Measurements from ENCODE around the gene KCNA2.

The KCNA2 gene

GRCh38 chr1:110647254-110647891 is 41.2 kb upstream of the KCNA2 start (continued):
- no peak for TF ChIP-seq GLI4 (tag by site-specific recombination; IDR thresholded peaks at IDR 0.05)
- TF ChIP-seq, protein P1, sequence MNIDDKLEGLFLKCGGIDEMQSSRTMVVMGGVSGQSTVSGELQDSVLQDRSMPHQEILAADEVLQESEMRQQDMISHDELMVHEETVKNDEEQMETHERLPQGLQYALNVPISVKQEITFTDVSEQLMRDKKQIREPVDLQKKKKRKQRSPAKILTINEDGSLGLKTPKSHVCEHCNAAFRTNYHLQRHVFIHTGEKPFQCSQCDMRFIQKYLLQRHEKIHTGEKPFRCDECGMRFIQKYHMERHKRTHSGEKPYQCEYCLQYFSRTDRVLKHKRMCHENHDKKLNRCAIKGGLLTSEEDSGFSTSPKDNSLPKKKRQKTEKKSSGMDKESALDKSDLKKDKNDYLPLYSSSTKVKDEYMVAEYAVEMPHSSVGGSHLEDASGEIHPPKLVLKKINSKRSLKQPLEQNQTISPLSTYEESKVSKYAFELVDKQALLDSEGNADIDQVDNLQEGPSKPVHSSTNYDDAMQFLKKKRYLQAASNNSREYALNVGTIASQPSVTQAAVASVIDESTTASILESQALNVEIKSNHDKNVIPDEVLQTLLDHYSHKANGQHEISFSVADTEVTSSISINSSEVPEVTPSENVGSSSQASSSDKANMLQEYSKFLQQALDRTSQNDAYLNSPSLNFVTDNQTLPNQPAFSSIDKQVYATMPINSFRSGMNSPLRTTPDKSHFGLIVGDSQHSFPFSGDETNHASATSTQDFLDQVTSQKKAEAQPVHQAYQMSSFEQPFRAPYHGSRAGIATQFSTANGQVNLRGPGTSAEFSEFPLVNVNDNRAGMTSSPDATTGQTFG (tag by site-specific recombination; IDR thresholded peaks at IDR 0.05; ENCODE audit: borderline replicate concordance) = no peak
- TF ChIP-seq ZNF423 (tag by site-specific recombination; IDR thresholded peaks at IDR 0.05) = no peak
- no peak for TF ChIP-seq YY2 (tag by site-specific recombination; IDR thresholded peaks at IDR 0.05)
- TF ChIP-seq, protein P2, sequence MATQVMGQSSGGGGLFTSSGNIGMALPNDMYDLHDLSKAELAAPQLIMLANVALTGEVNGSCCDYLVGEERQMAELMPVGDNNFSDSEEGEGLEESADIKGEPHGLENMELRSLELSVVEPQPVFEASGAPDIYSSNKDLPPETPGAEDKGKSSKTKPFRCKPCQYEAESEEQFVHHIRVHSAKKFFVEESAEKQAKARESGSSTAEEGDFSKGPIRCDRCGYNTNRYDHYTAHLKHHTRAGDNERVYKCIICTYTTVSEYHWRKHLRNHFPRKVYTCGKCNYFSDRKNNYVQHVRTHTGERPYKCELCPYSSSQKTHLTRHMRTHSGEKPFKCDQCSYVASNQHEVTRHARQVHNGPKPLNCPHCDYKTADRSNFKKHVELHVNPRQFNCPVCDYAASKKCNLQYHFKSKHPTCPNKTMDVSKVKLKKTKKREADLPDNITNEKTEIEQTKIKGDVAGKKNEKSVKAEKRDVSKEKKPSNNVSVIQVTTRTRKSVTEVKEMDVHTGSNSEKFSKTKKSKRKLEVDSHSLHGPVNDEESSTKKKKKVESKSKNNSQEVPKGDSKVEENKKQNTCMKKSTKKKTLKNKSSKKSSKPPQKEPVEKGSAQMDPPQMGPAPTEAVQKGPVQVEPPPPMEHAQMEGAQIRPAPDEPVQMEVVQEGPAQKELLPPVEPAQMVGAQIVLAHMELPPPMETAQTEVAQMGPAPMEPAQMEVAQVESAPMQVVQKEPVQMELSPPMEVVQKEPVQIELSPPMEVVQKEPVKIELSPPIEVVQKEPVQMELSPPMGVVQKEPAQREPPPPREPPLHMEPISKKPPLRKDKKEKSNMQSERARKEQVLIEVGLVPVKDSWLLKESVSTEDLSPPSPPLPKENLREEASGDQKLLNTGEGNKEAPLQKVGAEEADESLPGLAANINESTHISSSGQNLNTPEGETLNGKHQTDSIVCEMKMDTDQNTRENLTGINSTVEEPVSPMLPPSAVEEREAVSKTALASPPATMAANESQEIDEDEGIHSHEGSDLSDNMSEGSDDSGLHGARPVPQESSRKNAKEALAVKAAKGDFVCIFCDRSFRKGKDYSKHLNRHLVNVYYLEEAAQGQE (tag by site-specific recombination; IDR thresholded peaks at IDR 0.05) = peak; percentile 29; the same call in 1 of the 2 replicates
- peak; percentile 95 for TF ChIP-seq HIC1 (tag by site-specific recombination; IDR thresholded peaks at IDR 0.05)
- peak; percentile 37 for TF ChIP-seq SETDB1 (IDR thresholded peaks at IDR 0.05; ENCODE audit: insufficient read length, low read length)
- TF ChIP-seq, protein P3, sequence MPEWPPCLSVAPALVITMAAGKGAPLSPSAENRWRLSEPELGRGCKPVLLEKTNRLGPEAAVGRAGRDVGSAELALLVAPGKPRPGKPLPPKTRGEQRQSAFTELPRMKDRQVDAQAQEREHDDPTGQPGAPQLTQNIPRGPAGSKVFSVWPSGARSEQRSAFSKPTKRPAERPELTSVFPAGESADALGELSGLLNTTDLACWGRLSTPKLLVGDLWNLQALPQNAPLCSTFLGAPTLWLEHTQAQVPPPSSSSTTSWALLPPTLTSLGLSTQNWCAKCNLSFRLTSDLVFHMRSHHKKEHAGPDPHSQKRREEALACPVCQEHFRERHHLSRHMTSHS (tag by site-specific recombination; IDR thresholded peaks at IDR 0.05) = peak; percentile 90
- TF ChIP-seq ZNF335 (tag by site-specific recombination; conservative IDR thresholded peaks at IDR 0.05) = peak; percentile 47
- TF ChIP-seq ZNF132 (tag by site-specific recombination; IDR thresholded peaks at IDR 0.05; ENCODE audit: borderline replicate concordance) = no peak
- no peak for TF ChIP-seq ZNF610 (tag by site-specific recombination; IDR thresholded peaks at IDR 0.05; ENCODE audit: borderline replicate concordance)
- TF ChIP-seq ZNF362 (tag by site-specific recombination; IDR thresholded peaks at IDR 0.05) = 0 out of 2 replicates have a peak, but pooled peaks have one; percentile 55
- TF ChIP-seq OSR2 (tag by site-specific recombination; IDR thresholded peaks at IDR 0.05) = peak; percentile 100
- TF ChIP-seq, protein P4, sequence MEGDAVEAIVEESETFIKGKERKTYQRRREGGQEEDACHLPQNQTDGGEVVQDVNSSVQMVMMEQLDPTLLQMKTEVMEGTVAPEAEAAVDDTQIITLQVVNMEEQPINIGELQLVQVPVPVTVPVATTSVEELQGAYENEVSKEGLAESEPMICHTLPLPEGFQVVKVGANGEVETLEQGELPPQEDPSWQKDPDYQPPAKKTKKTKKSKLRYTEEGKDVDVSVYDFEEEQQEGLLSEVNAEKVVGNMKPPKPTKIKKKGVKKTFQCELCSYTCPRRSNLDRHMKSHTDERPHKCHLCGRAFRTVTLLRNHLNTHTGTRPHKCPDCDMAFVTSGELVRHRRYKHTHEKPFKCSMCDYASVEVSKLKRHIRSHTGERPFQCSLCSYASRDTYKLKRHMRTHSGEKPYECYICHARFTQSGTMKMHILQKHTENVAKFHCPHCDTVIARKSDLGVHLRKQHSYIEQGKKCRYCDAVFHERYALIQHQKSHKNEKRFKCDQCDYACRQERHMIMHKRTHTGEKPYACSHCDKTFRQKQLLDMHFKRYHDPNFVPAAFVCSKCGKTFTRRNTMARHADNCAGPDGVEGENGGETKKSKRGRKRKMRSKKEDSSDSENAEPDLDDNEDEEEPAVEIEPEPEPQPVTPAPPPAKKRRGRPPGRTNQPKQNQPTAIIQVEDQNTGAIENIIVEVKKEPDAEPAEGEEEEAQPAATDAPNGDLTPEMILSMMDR (tag by site-specific recombination; IDR thresholded peaks at IDR 0.05) = no peak
- peak; percentile 63; the same call in 1 of the 2 replicates for TF ChIP-seq ZNF10 (tag by site-specific recombination; IDR thresholded peaks at IDR 0.05)
- TF ChIP-seq, protein P5, sequence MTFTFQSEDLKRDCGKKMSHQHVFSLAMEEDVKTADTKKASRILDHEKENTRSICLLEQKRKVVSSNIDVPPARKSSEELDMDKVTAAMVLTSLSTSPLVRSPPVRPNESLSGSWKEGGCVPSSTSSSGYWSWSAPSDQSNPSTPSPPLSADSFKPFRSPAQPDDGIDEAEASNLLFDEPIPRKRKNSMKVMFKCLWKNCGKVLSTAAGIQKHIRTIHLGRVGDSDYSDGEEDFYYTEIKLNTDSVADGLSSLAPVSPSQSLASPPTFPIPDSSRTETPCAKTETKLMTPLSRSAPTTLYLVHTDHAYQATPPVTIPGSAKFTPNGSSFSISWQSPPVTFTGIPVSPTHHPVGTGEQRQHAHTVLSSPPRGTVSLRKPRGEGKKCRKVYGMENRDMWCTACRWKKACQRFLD (tag by site-specific recombination; IDR thresholded peaks at IDR 0.05) = no peak
- TF ChIP-seq REPIN1 (tag by site-specific recombination; IDR thresholded peaks at IDR 0.05; ENCODE audit: low read depth) = no peak
- no peak for TF ChIP-seq ZNF777 (tag by site-specific recombination; IDR thresholded peaks at IDR 0.05; ENCODE audit: borderline replicate concordance)
- peak; percentile 96 for TF ChIP-seq ZBTB44 (tag by site-specific recombination; IDR thresholded peaks at IDR 0.05)
- TF ChIP-seq ZNF629 (tag by site-specific recombination; IDR thresholded peaks at IDR 0.05) = peak; percentile 95
- TF ChIP-seq WT1 (tag by site-specific recombination; IDR thresholded peaks at IDR 0.05) = peak; percentile 69; the same call in 1 of the 2 replicates
- no peak for TF ChIP-seq ZNF555 (tag by site-specific recombination; conservative IDR thresholded peaks at IDR 0.05)
- no peak for TF ChIP-seq PRDM1 (tag by site-specific recombination; IDR thresholded peaks at IDR 0.05)
- TF ChIP-seq ZNF311 (tag by site-specific recombination; IDR thresholded peaks at IDR 0.05; ENCODE audit: borderline replicate concordance) = no peak
